Measurements from ENCODE around the gene EEF2K. TPM values are rescaled to one million over a fixed set of nuclear protein-coding genes. Genes with fewer than 3 reads are reported as not detected.

The EEF2K gene
- polyA plus RNA-seq, 1 donor from 2014 or later, result 2.2 TPM

- H3K4me1 Mint-ChIP-seq, result no peaks in the 10 kb centered on the region
- peaks cover 6% of the 10 kb centered on the region for H3K36me3 Mint-ChIP-seq
- no peak overlapping the region for H3K4me3 Mint-ChIP-seq
- no peaks in the 10 kb centered on the region for H3K9me3 Mint-ChIP-seq
- H3K27ac Mint-ChIP-seq, result peak overlapping the region in 1 of 3 donors; percentile 13
- H3K27me3 Mint-ChIP-seq, result no peaks in the 10 kb centered on the region
Measured at GRCh38 chr16:22233037-22233372, 26.9 kb downstream of the EEF2K start.

- H3K27me3 Mint-ChIP-seq, result no peaks in the 10 kb centered on the region
- H3K4me1 Mint-ChIP-seq, result peaks cover 5 to 9% (median 7%) of the 10 kb centered on the region in 3 donors
- H3K9me3 Mint-ChIP-seq, result no peaks in the 10 kb centered on the region
- no peak overlapping the region for H3K27ac Mint-ChIP-seq
- H3K36me3 Mint-ChIP-seq, result peaks cover 8% of the 10 kb centered on the region
- H3K4me3 Mint-ChIP-seq, result no peak overlapping the region
Measured at GRCh38 chr16:22235839-22236745, 30.0 kb downstream of the EEF2K start.

GRCh38 chr16:22239131-22239805 lies 33.2 kb downstream of the EEF2K start:
- H3K4me1 Mint-ChIP-seq, result peaks cover 7 to 14% (median 8%) of the 10 kb centered on the region in 3 donors
- no peaks in the 10 kb centered on the region for H3K9me3 Mint-ChIP-seq
- H3K27me3 Mint-ChIP-seq, result no peaks in the 10 kb centered on the region
- H3K27ac Mint-ChIP-seq, result peak overlapping the region in 2 of 3 donors; percentile 14 to 23
- H3K4me3 Mint-ChIP-seq, result no peak overlapping the region
- peaks cover 3% of the 10 kb centered on the region for H3K36me3 Mint-ChIP-seq

- Mint-ChIP-seq H3K4me1 (peaks cover 7 to 14% (median 8%) of the 10 kb centered on the region in 3 donors), H3K36me3 (peaks cover 3% of the 10 kb centered on the region), H3K27me3 (no peaks in the 10 kb centered on the region), H3K9me3 (no peaks in the 10 kb centered on the region), H3K27ac (no peak overlapping the region), H3K4me3 (peak overlapping the region in 1 of 4 donors; percentile 79)
Measured at GRCh38 chr16:22240023-22240710, 34.1 kb downstream of the EEF2K start.

- Mint-ChIP-seq H3K9me3 (peaks cover 0 to 5% (median 3%) of the 10 kb centered on the region in 3 donors), H3K27me3 (no peaks in the 10 kb centered on the region), H3K27ac (no peak overlapping the region), H3K4me1 (no peaks in the 10 kb centered on the region), H3K36me3 (peaks cover 21% of the 10 kb centered on the region), H3K4me3 (no peak overlapping the region)
Measured at GRCh38 chr16:22250522-22250921, 44.4 kb downstream of the EEF2K start.

GRCh38 chr16:22252317-22252716 lies 46.2 kb downstream of the EEF2K start:
- no peaks in the 10 kb centered on the region for H3K4me1 Mint-ChIP-seq
- no peaks in the 10 kb centered on the region for H3K27me3 Mint-ChIP-seq
- H3K9me3 Mint-ChIP-seq, result peaks cover 0 to 5% (median 3%) of the 10 kb centered on the region in 3 donors
- H3K4me3 Mint-ChIP-seq, result no peak overlapping the region
- H3K27ac Mint-ChIP-seq, result no peak overlapping the region
- H3K36me3 Mint-ChIP-seq, result peaks cover 20% of the 10 kb centered on the region

- Mint-ChIP-seq H3K27me3 (no peaks in the 10 kb centered on the region), H3K36me3 (peaks cover 16% of the 10 kb centered on the region), H3K9me3 (peaks cover 0 to 5% (median 3%) of the 10 kb centered on the region in 3 donors), H3K4me1 (no peaks in the 10 kb centered on the region), H3K27ac (no peak overlapping the region), H3K4me3 (peak overlapping the region in 1 of 4 donors; percentile 64)
Measured at GRCh38 chr16:22253272-22253671, 47.2 kb downstream of the EEF2K start.

- Mint-ChIP-seq H3K36me3 (peaks cover 21% of the 10 kb centered on the region), H3K9me3 (peaks cover 2 to 5% (median 3%) of the 10 kb centered on the region in 3 donors), H3K27ac (no peak overlapping the region), H3K27me3 (no peaks in the 10 kb centered on the region), H3K4me3 (peak overlapping the region in 1 of 4 donors; percentile 12), H3K4me1 (no peaks in the 10 kb centered on the region)
Measured at GRCh38 chr16:22255335-22255734, 49.3 kb downstream of the EEF2K start.

GRCh38 chr16:22257440-22257839 lies 51.4 kb downstream of the EEF2K start:
- H3K36me3 Mint-ChIP-seq, result peaks cover 14% of the 10 kb centered on the region
- H3K9me3 Mint-ChIP-seq, result peaks cover 2 to 5% (median 3%) of the 10 kb centered on the region in 3 donors
- no peak overlapping the region for H3K27ac Mint-ChIP-seq
- H3K4me3 Mint-ChIP-seq, result no peak overlapping the region
- no peaks in the 10 kb centered on the region for H3K4me1 Mint-ChIP-seq
- no peaks in the 10 kb centered on the region for H3K27me3 Mint-ChIP-seq

GRCh38 chr16:22260490-22260889 lies 54.4 kb downstream of the EEF2K start:
- Mint-ChIP-seq H3K9me3 (peaks cover 0 to 2% (median 0%) of the 10 kb centered on the region in 3 donors), H3K27me3 (no peaks in the 10 kb centered on the region), H3K36me3 (peaks cover 10% of the 10 kb centered on the region), H3K4me1 (no peaks in the 10 kb centered on the region), H3K27ac (no peak overlapping the region), H3K4me3 (no peak overlapping the region)

GRCh38 chr16:22262460-22262859 lies 56.4 kb downstream of the EEF2K start:
- H3K4me1 Mint-ChIP-seq, result no peaks in the 10 kb centered on the region
- no peaks in the 10 kb centered on the region for H3K27me3 Mint-ChIP-seq
- H3K9me3 Mint-ChIP-seq, result peaks cover 0 to 2% (median 0%) of the 10 kb centered on the region in 3 donors
- peaks cover 12% of the 10 kb centered on the region for H3K36me3 Mint-ChIP-seq
- H3K27ac Mint-ChIP-seq, result no peak overlapping the region
- no peak overlapping the region for H3K4me3 Mint-ChIP-seq

- no peak overlapping the region for H3K4me3 Mint-ChIP-seq
Measured at GRCh38 chr16:22264786-22265185, 58.7 kb downstream of the EEF2K start.

GRCh38 chr16:22265351-22265750 lies 59.3 kb downstream of the EEF2K start:
- Mint-ChIP-seq H3K4me1 (no peaks in the 10 kb centered on the region), H3K4me3 (no peak overlapping the region), H3K9me3 (no peaks in the 10 kb centered on the region), H3K36me3 (peaks cover 11% of the 10 kb centered on the region), H3K27ac (no peak overlapping the region), H3K27me3 (no peaks in the 10 kb centered on the region)

More at GRCh38 chr16:22264786-22265185, 58.7 kb downstream of the EEF2K start:
- H3K4me1 Mint-ChIP-seq, result no peaks in the 10 kb centered on the region
- peaks cover 7% of the 10 kb centered on the region for H3K36me3 Mint-ChIP-seq
- H3K27me3 Mint-ChIP-seq, result no peaks in the 10 kb centered on the region
- H3K27ac Mint-ChIP-seq, result no peak overlapping the region
- H3K9me3 Mint-ChIP-seq, result no peaks in the 10 kb centered on the region

- H3K36me3 Mint-ChIP-seq, result peaks cover 11% of the 10 kb centered on the region
- no peaks in the 10 kb centered on the region for H3K9me3 Mint-ChIP-seq
- no peak overlapping the region for H3K27ac Mint-ChIP-seq
- H3K27me3 Mint-ChIP-seq, result no peaks in the 10 kb centered on the region
- H3K4me3 Mint-ChIP-seq, result no peak overlapping the region
- no peaks in the 10 kb centered on the region for H3K4me1 Mint-ChIP-seq
Measured at GRCh38 chr16:22266546-22266945, 60.5 kb downstream of the EEF2K start.

GRCh38 chr16:22267764-22268163 lies 61.7 kb downstream of the EEF2K start:
- no peak overlapping the region for H3K4me3 Mint-ChIP-seq
- H3K9me3 Mint-ChIP-seq, result no peaks in the 10 kb centered on the region
- H3K27me3 Mint-ChIP-seq, result no peaks in the 10 kb centered on the region
- H3K27ac Mint-ChIP-seq, result peak overlapping the region in 1 of 3 donors; percentile 41
- peaks cover 16% of the 10 kb centered on the region for H3K36me3 Mint-ChIP-seq
- H3K4me1 Mint-ChIP-seq, result peaks cover 0 to 2% (median 0%) of the 10 kb centered on the region in 3 donors

Measured in IgD-negative memory B cell (primary cell).